H1 (cell line): ENCODE measurements around the gene ECI1. TPM values are rescaled to one million over a fixed set of nuclear protein-coding genes. Genes with fewer than 3 reads are reported as not detected.
A peak's percentile ranks its signal among the peaks of the same experiment; 100 is the strongest.

Source experiments
- CTCF ChIA-PET: fragments of 300-600 bp; sonication (Branson Sonifier 250); formaldehyde crosslinking; loops from one replicate; lab custom pipeline; 2021; ENCODE audit not compliant: partially characterized antibody; lab: Charles Lee
- POLR2A ChIA-PET: fragments of 300-600 bp; sonication (Branson Sonifier 250); formaldehyde crosslinking; loops from one replicate; lab custom pipeline; 2021; ENCODE audit warnings: inconsistent platforms; ENCODE audit not compliant: partially characterized antibody; lab: Charles Lee
- DNase-seq, 2 experiments: peaks; one replicate each; pipeline versions ENCODE4 v3.0.0 to v3.0.0-alpha.2; 2010 to 2022; ENCODE audit warnings: low spot score in 2 of 2, low read depth in 1 of 2, mixed read lengths in 1 of 2
- FAIRE-seq: peaks from 2 replicates; lab custom pipeline; 2011; peaks lifted over from hg19 to GRCh38; lab: Jason Lieb, UNC
- H2AFZ ChIP-seq: 2 replicates; pipeline ENCODE4 v1.8.1; 2012; ENCODE audit warnings: low read length, inconsistent platforms
- H2AK5ac ChIP-seq: 2 replicates; pipeline ENCODE4 v1.6.1; 2013; ENCODE audit warnings: low read depth, low read length
- H2BK120ac ChIP-seq: replicated peaks from 2 replicates; pipeline ENCODE3; 2013; ENCODE audit warnings: low read depth, low read length, inconsistent platforms
- H2BK12ac ChIP-seq: 2 replicates; pipeline ENCODE4 v1.6.1; 2013; ENCODE audit warnings: low read depth, low read length
- H2BK15ac ChIP-seq: 2 replicates; pipeline ENCODE4 v1.6.1; 2013; ENCODE audit warnings: low read length
- H2BK20ac ChIP-seq: 2 replicates; pipeline ENCODE4 v1.6.1; 2013; ENCODE audit warnings: low read length
- H2BK5ac ChIP-seq: 2 replicates; pipeline ENCODE4 v1.6.1; 2013; ENCODE audit warnings: low read depth, low read length
- H3K14ac ChIP-seq: 2 replicates; pipeline ENCODE4 v1.6.1; 2013; ENCODE audit warnings: inconsistent platforms; ENCODE audit not compliant: insufficient read length
- H3K18ac ChIP-seq: 2 replicates; pipeline ENCODE4 v1.6.1; 2013; ENCODE audit warnings: low read length; ENCODE audit errors: extremely low read depth
- H3K23ac ChIP-seq: 2 replicates; pipeline ENCODE4 v1.6.1; 2013; ENCODE audit warnings: inconsistent platforms; ENCODE audit not compliant: insufficient read length
- H3K23me2 ChIP-seq: 2 replicates; pipeline ENCODE4 v1.6.1; 2013; ENCODE audit warnings: low read depth, low read length
- H3K27ac ChIP-seq: 2 replicates; pipeline ENCODE4 v1.6.1; 2011; ENCODE audit warnings: low read depth, low read length, inconsistent platforms
- H3K27me3 ChIP-seq, 4 experiments: replicated peaks in 1 of 4; 1 replicate in 1 of 4; 2 replicates in 3 of 4; pipeline versions ENCODE4 v1.6.1 to v1.8.1; 2011 to 2013; ENCODE audit warnings: low read length in 3 of 4, mild to moderate bottlenecking in 3 of 4, inconsistent platforms in 2 of 4, mixed read lengths in 2 of 4, moderate library complexity in 1 of 4; ENCODE audit not compliant: control insufficient read depth in 3 of 4, insufficient read depth in 3 of 4; ENCODE audit errors: extremely low read depth in 1 of 4
- H3K36me3 ChIP-seq, 4 experiments: 2 replicates each; pipeline versions ENCODE4 v1.6.1 to v1.8.1; 2011 to 2013; ENCODE audit warnings: mild to moderate bottlenecking in 4 of 4, low read length in 3 of 4, moderate library complexity in 2 of 4, control low read depth in 1 of 4, inconsistent platforms in 1 of 4; ENCODE audit not compliant: insufficient read depth in 4 of 4, control insufficient read depth in 2 of 4
- H3K4ac ChIP-seq: replicated peaks from 2 replicates; pipeline ENCODE3; 2013; ENCODE audit warnings: low read length, low read depth, mixed read lengths, inconsistent platforms; ENCODE audit not compliant: insufficient read length
- H3K4me1 ChIP-seq, 4 experiments: replicated peaks in 1 of 4; 1 replicate in 1 of 4; 2 replicates in 3 of 4; pipeline versions ENCODE4 v1.6.1 to v1.8.1; 2011 to 2013; ENCODE audit warnings: low read length in 3 of 4, inconsistent platforms in 2 of 4, mixed read lengths in 1 of 4; ENCODE audit not compliant: insufficient read depth in 4 of 4, control insufficient read depth in 3 of 4
- H3K4me2 ChIP-seq, 2 experiments: 2 replicates each; pipeline versions ENCODE4 v1.6.1 to v1.8.1; 2011 to 2013; ENCODE audit warnings: low read depth in 2 of 2, low read length in 2 of 2, control low read depth in 1 of 2, inconsistent platforms in 1 of 2, mild to moderate bottlenecking in 1 of 2; ENCODE audit not compliant: insufficient read depth in 1 of 2
- H3K4me3 ChIP-seq, 4 experiments: fragments of 200-600, 300-600 bp in 1 of 4; sonication (generic), shearing (Covaris generic), sonication (Bioruptor Twin) in 1 of 4; 2 replicates each; pipeline versions ENCODE4 v1.5.1 to v1.8.1; 2011 to 2016; ENCODE audit warnings: low read length in 4 of 4, low read depth in 3 of 4, control low read depth in 2 of 4, inconsistent platforms in 2 of 4, mild to moderate bottlenecking in 2 of 4, mixed read lengths in 1 of 4, moderate library complexity in 1 of 4; ENCODE audit not compliant: insufficient read depth in 2 of 4; ENCODE audit errors: extremely low read depth in 1 of 4
- H3K56ac ChIP-seq: replicated peaks from 2 replicates; pipeline ENCODE3; 2013; ENCODE audit warnings: low read depth, mild to moderate bottlenecking, mixed read lengths, low read length, inconsistent platforms; ENCODE audit not compliant: insufficient read length
- H3K79me1 ChIP-seq: 2 replicates; pipeline ENCODE4 v1.6.1; 2013; ENCODE audit warnings: low read depth, low read length, control low read depth
- H3K79me2 ChIP-seq, 2 experiments: 2 replicates each; pipeline versions ENCODE4 v1.6.1 to v1.8.1; 2012 to 2013; ENCODE audit warnings: low read length in 2 of 2, mild to moderate bottlenecking in 2 of 2, inconsistent platforms in 1 of 2; ENCODE audit not compliant: insufficient read depth in 2 of 2, control insufficient read depth in 1 of 2
- H3K9ac ChIP-seq, 4 experiments: replicated peaks in 1 of 4; 1 replicate in 1 of 4; 2 replicates in 3 of 4; pipeline versions ENCODE4 v1.6.1 to v1.8.1; 2011 to 2013; ENCODE audit warnings: low read depth in 3 of 4, low read length in 3 of 4, control low read depth in 2 of 4, mild to moderate bottlenecking in 2 of 4, moderate library complexity in 2 of 4, inconsistent platforms in 1 of 4; ENCODE audit errors: extremely low read depth in 1 of 4
- H3K9me3 ChIP-seq, 2 experiments: 2 replicates each; pipeline versions ENCODE4 v1.6.1 to v1.8.1; 2012 to 2013; ENCODE audit warnings: mild to moderate bottlenecking in 2 of 2, moderate library complexity in 2 of 2, control low read depth in 1 of 2, inconsistent platforms in 1 of 2, low read depth in 1 of 2, low read length in 1 of 2, mixed read lengths in 1 of 2; ENCODE audit not compliant: insufficient read depth in 2 of 2
- H4K20me1 ChIP-seq, 2 experiments: replicated peaks in 1 of 2; 2 replicates each; pipeline versions ENCODE3 to v1.8.1; 2011 to 2013; ENCODE audit warnings: inconsistent platforms in 2 of 2, low read length in 2 of 2, mild to moderate bottlenecking in 1 of 2; ENCODE audit not compliant: insufficient read depth in 2 of 2, control insufficient read depth in 1 of 2
- H4K5ac ChIP-seq: 2 replicates; pipeline ENCODE4 v1.6.1; 2013; ENCODE audit warnings: low read length, low read depth, mixed read lengths, inconsistent platforms; ENCODE audit not compliant: insufficient read length
- H4K8ac ChIP-seq: 2 replicates; pipeline ENCODE4 v1.8.0; 2013; ENCODE audit warnings: mild to moderate bottlenecking, moderate library complexity, low read length, inconsistent platforms; ENCODE audit not compliant: insufficient read depth; ENCODE audit errors: extremely low read depth
- H4K91ac ChIP-seq: replicated peaks from 2 replicates; pipeline ENCODE3; 2013; ENCODE audit warnings: low read length, mixed read lengths, inconsistent platforms; ENCODE audit not compliant: insufficient read length
- BCL11A ChIP-seq, 2 experiments: IDR thresholded peaks; one replicate each; pipeline ENCODE4 v1.6.1; 2011; ENCODE audit warnings: low read depth in 2 of 2, low read length in 2 of 2, mild to moderate bottlenecking in 2 of 2
- CREB1 ChIP-seq: IDR thresholded peaks from 2 replicates; pipeline ENCODE4 v1.6.1; 2012; ENCODE audit warnings: inconsistent platforms
- EGR1 ChIP-seq: IDR thresholded peaks from 2 replicates; pipeline ENCODE4 v1.6.1; 2011; ENCODE audit warnings: low read depth, low read length, borderline replicate concordance
- GTF2F1 ChIP-seq: IDR thresholded peaks from 2 replicates; pipeline ENCODE4 v1.6.1; 2012; ENCODE audit warnings: low read depth, low read length, improper control_type of control experiment, borderline replicate concordance
- HDAC2 ChIP-seq, 2 experiments: fragments of 300-600 bp in 1 of 2; sonication (generic) in 1 of 2; IDR thresholded peaks; 2 replicates each; pipeline ENCODE4 v1.6.1; 2011 to 2012; ENCODE audit warnings: low read depth in 2 of 2, low read length in 2 of 2, mild to moderate bottlenecking in 2 of 2, moderate library complexity in 2 of 2, borderline replicate concordance in 1 of 2, inconsistent platforms in 1 of 2
- POLR2A ChIP-seq, 2 experiments: IDR thresholded peaks; 1 replicate in 1 of 2; 2 replicates in 1 of 2; pipeline ENCODE4 v1.6.1; 2011; ENCODE audit warnings: low read depth in 2 of 2, low read length in 2 of 2, mild to moderate bottlenecking in 2 of 2; ENCODE audit errors: control extremely low read depth in 1 of 2
- SAP30 ChIP-seq: fragments of 300-600 bp; sonication (generic); IDR thresholded peaks from 2 replicates; pipeline ENCODE4 v1.7.1; 2012; ENCODE audit warnings: low read length, moderate library complexity, mild to moderate bottlenecking, inconsistent platforms; ENCODE audit not compliant: insufficient read depth, insufficient replicate concordance
- SP4 ChIP-seq: IDR thresholded peaks from 2 replicates; pipeline ENCODE4 v1.6.1; 2012; ENCODE audit warnings: low read length, inconsistent platforms
- WGBS, 2 experiments: shearing (Covaris generic) in 1 of 2; methylation state at CpG; one replicate each; pipeline versions ENCODE4 v1.1.6 to v1.1.7; 2013 to 2015; ENCODE audit warnings: low lambda C conversion rate in 2 of 2, mixed read lengths in 2 of 2, inconsistent platforms in 1 of 2, low coverage in 1 of 2, missing lambda C conversion rate in 1 of 2; ENCODE audit not compliant: insufficient replicate concordance in 2 of 2, insufficient coverage in 1 of 2, insufficient read length in 1 of 2; ENCODE audit errors: extremely low coverage in 1 of 2, missing lambda C conversion rate in 1 of 2; 5-methylcytosine and 5-hydroxymethylcytosine counted together
- polyA plus RNA-seq, 7 experiments: library from polyadenylated mRNA; depleted of rRNA in 3 of 7; stranded (reverse) in 5 of 7; unstranded in 2 of 7; fragments of >200 nt in 5 of 7; fragments of 200-250 nt in 2 of 7; gene quantifications; 1 replicate in 5 of 7; 2 replicates in 1 of 7; 4 replicates in 1 of 7; pipeline versions ENCODE4 v1.2.1 to v1.2.3, GENCODE V29; 2011 to 2013; ENCODE audit warnings: missing spikeins in 2 of 7, mixed read lengths in 2 of 7
- total RNA-seq: library from RNA; stranded (reverse); fragmentation: NEBNext Ultra II Directional; extraction: Animal tissue kit (Norgen Biotek cat#: 25700); gene quantifications from 2 replicates; pipeline ENCODE4 v1.2.1, GENCODE V29; 2021

ECI1 gene
- total and polyA plus RNA-seq, 2 of the 8 experiments (the other 6 are each of a cell fraction or from before 2014, with no cell fraction given): 79.5 to 151 TPM

- WGBS, 2 experiments: 94% methylated on average over 7 of the region's 7 CpGs; no CpG with 5 or more reads in 1 of the 2 experiments
- Histone ChIP-seq H3K56ac (no peak overlapping the region), H3K23me2 (peaks cover 5% of the 10 kb centered on the region; the same call in 1 of the 2 replicates), H4K8ac (no peak overlapping the region), H3K4me1 (peaks cover 4 to 6% (median 5%) of the 10 kb centered on the region in 4 experiments; a peak in 6 of 7 replicates), H2BK12ac (no peak overlapping the region), H2AFZ (no peak overlapping the region), H3K4ac (no peak overlapping the region), H2BK20ac (no peak overlapping the region), H2BK15ac (no peak overlapping the region), H4K20me1 (peaks cover 15 to 18% of the 10 kb centered on the region in 2 experiments), H2BK5ac (no peak overlapping the region; the same call in 1 of the 2 replicates), H2BK120ac (no peak overlapping the region), H3K4me2 (no peak overlapping the region; a peak in 1 of 4 replicates), H4K5ac (no peak overlapping the region), H3K27me3 (no peaks in the 10 kb centered on the region), H4K91ac (no peak overlapping the region), H3K27ac (no peak overlapping the region), H3K9ac (no peak overlapping the region), H3K79me1 (peaks cover 8% of the 10 kb centered on the region; the same call in 1 of the 2 replicates), H3K4me3 (no peak overlapping the region), H3K23ac (no peak overlapping the region), H3K79me2 (peaks cover 0 to 28% of the 10 kb centered on the region in 2 experiments; a peak in 2 of 4 replicates), H3K14ac (no peak overlapping the region), H2AK5ac (no peak overlapping the region), H3K9me3 (no peaks in the 10 kb centered on the region), H3K36me3 (peaks cover 25 to 55% (median 43%) of the 10 kb centered on the region in 4 experiments), H3K18ac (no peak overlapping the region)
- no peak for DNase-seq
- TF ChIP-seq SP4 (no peak), BCL11A (IDR thresholded peaks at IDR 0.05; ENCODE audit: low read depth in 2 of 2, low read length in 2 of 2) (no peak), SAP30 (no peak), GTF2F1 (no peak), CREB1 (no peak), HDAC2 (IDR thresholded peaks at IDR 0.05; ENCODE audit: borderline replicate concordance in 1 of 2, low read depth in 2 of 2, low read length in 2 of 2) (no peak), POLR2A (IDR thresholded peaks at IDR 0.05; ENCODE audit: control extremely low read depth in 1 of 2, low read depth in 2 of 2, low read length in 2 of 2) (peak in 1 of 2 experiments; percentile 37; a peak in 1 of 3 replicates), EGR1 (no peak)
- no peak for FAIRE-seq
- ChIA-PET POLR2A (interaction anchor here (0.6 to 13.9 kb wide), 18 partner anchors 13 to 207 kb away, joined by 3 to 228 read pairs (median 6); partner anchors contain the start of genes DNASE1L2, E4F1, RAB26 and RNPS1), CTCF (interaction anchor here (1.0 to 2.6 kb wide), 9 partner anchors 10 to 175 kb away, joined by 3 to 26 read pairs (median 6); no protein-coding TSS in a partner anchor)
These were observed 1.4 kb upstream of the ECI1 start for GRCh38 chr16:2252806-2253148.
